Psoas muscle (tissue), 8 donors: ENCODE data around the gene EPHA1. TPM values are rescaled to one million over a fixed set of nuclear protein-coding genes. Genes with fewer than 3 reads are reported as not detected.
A peak's percentile ranks its signal among the peaks of the same experiment; 100 is the strongest.

Experiments used
- ATAC-seq, 4 donors: fragments of 200-7000 bp; cut with Tn5 transposase; one replicate each; pipeline ENCODE4 v1.9.1; 2020; ENCODE audit warnings: moderate library complexity in 3 of 4, mild to moderate bottlenecking in 2 of 4
- DNase-seq, 2 donors: peaks; one replicate each; pipeline ENCODE4 v3.0.0-alpha.2; 2020
- H3K27ac ChIP-seq: fragments of 200-600 bp; one replicate; pipeline ENCODE4 v1.8.0; 2022
- H3K27me3 ChIP-seq, 3 donors: fragments of 200-600 bp in 1 of 3; one replicate each; pipeline versions ENCODE4 v1.6.1 to v1.8.0; 2013 to 2022; ENCODE audit warnings: low read length in 2 of 3, mild to moderate bottlenecking in 2 of 3, moderate library complexity in 1 of 3; ENCODE audit not compliant: insufficient read depth in 3 of 3
- H3K36me3 ChIP-seq, 2 donors: fragments of 200-600 bp in 1 of 2; one replicate each; pipeline versions ENCODE4 v1.6.1 to v1.8.0; 2013 to 2022; ENCODE audit warnings: low read depth in 1 of 2, mild to moderate bottlenecking in 1 of 2, moderate library complexity in 1 of 2; ENCODE audit not compliant: insufficient read depth in 1 of 2
- H3K4me1 ChIP-seq: fragments of 200-600 bp; one replicate; pipeline ENCODE4 v1.8.0; 2022
- H3K4me3 ChIP-seq: fragments of 200-600 bp; one replicate; pipeline ENCODE4 v1.8.0; 2022; ENCODE audit warnings: mild to moderate bottlenecking
- H3K9me3 ChIP-seq: fragments of 200-600 bp; one replicate; pipeline ENCODE4 v1.8.0; 2022
- CTCF ChIP-seq: fragments of 200-600 bp; IDR thresholded peaks from one replicate; pipeline ENCODE4 v1.8.0; 2022; ENCODE audit warnings: antibody characterized with exemption
- WGBS, 3 donors: extraction: QIAGEN DNeasy Blood & Tissue Kit; methylation state at CpG; one replicate each; pipeline versions ENCODE4 v1.1.6 to v1.1.7; 2013; 5-methylcytosine and 5-hydroxymethylcytosine counted together
- intact Hi-C, 2 donors: fragments of 100-400 bp; cut with DNase I; formaldehyde crosslinking; loops; one replicate each; pipeline versions ENCODE4 v1.11.0 to v1.14.2; 2022
- polyA plus RNA-seq, 3 donors: library from polyadenylated mRNA; stranded (reverse); fragments of 200-250 nt; gene quantifications; one replicate each; pipeline ENCODE4 v1.2.3, GENCODE V29; 2013
- total RNA-seq, 4 donors: library from RNA; stranded (reverse); fragmentation: NEBNext Ultra II Directional in 2 of 4; extraction: Animal tissue kit (Norgen Biotek cat#: 25700) in 2 of 4; gene quantifications; one replicate each; pipeline versions ENCODE4 v1.2.1 to v1.2.4, GENCODE V29; 2021 to 2023
- donor health status: healthy with polysubstance abuse.
- donor health status: DM: no; HTN: no; CAD: no; lungs with moderate emphysema.
- donor health status: Bipolar disorder and iron deficiency.
- donor health status: healthy.
- donor health status: DM: yes; HTN: yes; CAD: no.
- donor health status: DM: no; HTN: no; CAD: no.
- donor health status: DM: no; HTN: no; CAD: no.
- donor health status: DM: yes; HTN: yes; CAD: no.

EPHA1 gene
- total and polyA plus RNA-seq, 7 donors, result 0.07 to 0.38 (median 0.20) TPM; not detected in 3

DNA sequence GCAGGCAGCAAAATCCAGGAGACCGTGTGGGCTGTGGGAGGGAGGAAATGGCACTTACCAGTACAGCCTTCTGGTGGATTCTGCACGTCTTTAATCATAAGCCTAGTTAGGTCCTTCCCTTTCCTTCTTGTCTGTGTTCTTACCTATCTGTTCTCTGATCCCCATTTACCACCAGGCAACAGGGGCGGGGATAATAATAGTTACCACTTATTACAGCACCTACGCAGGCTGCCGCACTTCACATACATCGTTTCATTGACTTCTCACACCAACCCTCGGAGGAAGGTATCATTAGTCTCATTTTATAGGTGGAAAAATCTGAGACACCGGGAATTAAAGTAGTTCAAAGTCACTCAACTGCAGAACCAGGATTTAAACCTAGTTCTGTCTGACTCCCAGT lies 4.5 kb upstream of the EPHA1 start:
- Histone ChIP-seq H3K27ac (no peak overlapping the region), H3K27me3 (no peaks in the 10 kb centered on the region), H3K4me3 (no peak overlapping the region), H3K4me1 (no peaks in the 10 kb centered on the region), H3K36me3 (no peaks in the 10 kb centered on the region), H3K9me3 (no peaks in the 10 kb centered on the region)
- intact Hi-C loops, result loop anchor here in 1 of 2 donors (5.0 kb wide), 1 partner anchor 106 kb away; no protein-coding TSS in a partner anchor
- no peak for ATAC-seq
- no peak for TF ChIP-seq CTCF
- WGBS, 3 donors, result 91 to 96% (median 93%) methylated on average over 8 of the region's 8 CpGs
- no peak for DNase-seq

DNA sequence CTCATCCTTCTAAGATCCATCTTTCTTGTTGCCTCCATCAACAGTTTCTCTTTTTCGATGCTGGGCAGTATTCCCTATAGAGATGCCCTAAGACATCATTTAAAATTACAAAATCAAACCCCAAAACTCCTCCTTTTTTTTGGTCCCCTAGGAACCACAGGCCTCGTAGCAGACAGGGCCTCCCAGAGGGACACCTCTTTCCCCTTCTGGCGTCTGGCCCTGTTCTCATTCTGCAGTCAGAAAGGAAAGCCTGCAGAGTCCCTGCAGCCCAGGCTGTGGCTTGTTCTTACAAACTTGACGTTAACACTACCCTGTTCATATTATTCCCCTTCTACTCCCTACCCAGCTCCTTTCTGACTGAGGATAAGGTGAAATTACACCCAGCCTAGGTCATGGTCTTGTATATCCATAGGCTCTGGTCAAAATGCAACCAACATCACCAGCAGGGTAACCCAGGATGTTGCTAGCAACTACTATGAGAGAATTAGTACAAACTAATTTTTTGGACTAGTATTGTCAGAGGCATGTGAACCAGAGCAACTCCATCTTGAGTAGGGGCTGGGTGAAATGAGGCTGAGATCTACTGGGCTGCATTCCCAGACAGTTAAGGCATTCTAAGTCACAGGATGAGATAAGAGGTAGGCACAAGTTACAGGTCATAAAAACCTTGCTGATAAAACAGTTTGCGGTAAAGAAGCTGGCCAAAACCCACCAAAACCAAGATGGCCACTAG lies 3.5 kb upstream of the EPHA1 start:
- no peaks in the 10 kb centered on the region for H3K27me3 ChIP-seq
- H3K4me1 ChIP-seq, result no peaks in the 10 kb centered on the region
- intact Hi-C loops, result loop anchor here in 1 of 2 donors (2.0 to 5.0 kb wide), 2 partner anchors 105 to 169 kb away; no protein-coding TSS in a partner anchor
- 82 to 84% (median 82%) methylated on average over 5 of the region's 5 CpGs for WGBS, 3 donors
- H3K36me3 ChIP-seq, result no peaks in the 10 kb centered on the region
- no peak overlapping the region for H3K4me3 ChIP-seq
- no peak overlapping the region for H3K27ac ChIP-seq
- H3K9me3 ChIP-seq, result no peaks in the 10 kb centered on the region
- no peak for ATAC-seq
- no peak for DNase-seq
- TF ChIP-seq CTCF, result no peak

- Histone ChIP-seq H3K27ac (no peak overlapping the region), H3K4me1 (no peaks in the 10 kb centered on the region), H3K36me3 (no peaks in the 10 kb centered on the region), H3K27me3 (no peaks in the 10 kb centered on the region), H3K9me3 (no peaks in the 10 kb centered on the region), H3K4me3 (no peak overlapping the region)
- DNase-seq (no peak), ATAC-seq (peak in 2 of 4 donors; percentile 13 to 57)
- intact Hi-C loops, result loop anchor here in 1 of 2 donors (2.0 to 5.0 kb wide), 2 partner anchors 103 to 168 kb away; no protein-coding TSS in a partner anchor
- WGBS, 3 donors, result 36 to 51% (median 39%) methylated on average over 6 of the region's 6 CpGs
- TF ChIP-seq CTCF, result no peak
Observed at GRCh38 chr7:143410521-143411004, 1.9 kb upstream of the EPHA1 start.

- WGBS, 3 donors, result 67 to 70% (median 69%) methylated on average over 8 to 20 of the region's 20 CpGs
- ATAC-seq (no peak), DNase-seq (no peak)
- Histone ChIP-seq H3K9me3 (no peaks in the 10 kb centered on the region), H3K27me3 (no peaks in the 10 kb centered on the region), H3K36me3 (no peaks in the 10 kb centered on the region), H3K4me3 (no peak overlapping the region), H3K4me1 (no peaks in the 10 kb centered on the region), H3K27ac (no peak overlapping the region)
- no peak for TF ChIP-seq CTCF
- intact Hi-C loops, result loop anchor here in 1 of 2 donors (5.0 kb wide), 1 partner anchor 616 kb away; no protein-coding TSS in a partner anchor
Observed at GRCh38 chr7:143408252-143408685, 387 bp downstream of the EPHA1 start.
